COLO829 (cell line): ENCODE results near the gene CCZ1B.
"Not testable (repeated sequence)": the region's sequence is repeated elsewhere in the genome, so short reads cannot be mapped to it uniquely, and the experiment has no call there.

Experiments used
- DNase-seq: peaks from one replicate; pipeline ENCODE4 v3.0.0; 2012; ENCODE audit warnings: low spot score

Gene CCZ1B

DNA sequence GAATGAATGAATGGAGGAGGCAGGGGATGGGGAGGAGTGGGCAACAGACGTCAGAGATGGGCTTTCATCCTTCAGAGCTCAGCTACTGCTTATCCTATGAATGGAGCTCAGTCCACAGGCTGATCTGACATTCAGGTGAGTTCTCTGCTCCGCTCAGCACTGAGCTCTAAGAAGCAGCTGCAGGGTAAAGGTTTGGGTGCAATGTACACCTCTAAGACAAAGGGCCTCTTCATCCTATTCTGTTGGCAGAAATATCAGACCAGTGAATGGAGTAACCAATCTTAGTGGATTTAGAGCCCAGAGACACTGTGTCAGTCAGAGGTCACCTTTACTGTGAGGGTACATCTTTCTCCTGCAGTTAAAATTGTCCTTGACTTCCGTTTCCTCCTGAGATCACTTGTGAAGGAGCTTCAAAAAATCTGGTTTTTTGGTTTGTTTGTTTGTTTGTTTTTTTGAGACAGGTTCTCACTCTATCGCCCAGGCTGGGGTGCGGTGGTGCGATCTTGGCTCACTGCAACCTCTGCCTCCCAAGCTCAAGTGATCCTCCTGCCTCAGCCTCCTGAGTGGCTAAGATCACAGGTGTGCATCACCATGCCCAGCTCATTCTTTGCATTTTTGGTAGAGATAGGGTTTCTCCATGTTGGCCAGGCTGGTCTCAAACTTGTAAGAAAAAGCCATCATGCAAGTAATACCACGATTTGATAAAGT is 5.1 kb upstream of the CCZ1B start:
- DNase-seq: peak; percentile 7

- DNase-seq: not testable (repeated sequence)
Measured at GRCh38 chr7:6830026-6830425, 4.0 kb upstream of the CCZ1B start.

GRCh38 chr7:6829616-6830015 is 3.5 kb upstream of the CCZ1B start:
- not testable (repeated sequence) for DNase-seq

- not testable (repeated sequence) for DNase-seq
Measured at GRCh38 chr7:6827180-6827579, 1.1 kb upstream of the CCZ1B start.

- DNase-seq: not testable (repeated sequence)
Measured at GRCh38 chr7:6825236-6826125, 594 bp downstream of the CCZ1B start.

DNA sequence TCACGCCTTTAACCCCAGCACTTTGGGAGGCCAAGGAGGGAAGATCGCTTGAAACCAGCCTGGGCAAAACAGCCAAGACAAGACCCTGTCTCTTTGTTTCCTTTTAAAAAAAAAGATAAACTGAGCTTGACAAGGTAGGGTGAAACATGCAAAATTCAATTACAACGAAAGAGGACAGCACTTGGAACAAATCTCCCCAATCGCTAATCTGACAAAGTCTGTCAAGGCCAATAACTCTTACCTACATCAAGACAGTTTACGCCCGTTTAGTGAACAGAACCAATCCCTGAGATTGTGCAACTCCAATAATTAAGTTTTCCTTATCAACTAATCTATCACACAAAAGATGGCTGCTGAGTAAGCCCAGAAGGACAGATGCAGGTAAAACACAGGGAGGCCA is 4.5 kb downstream of the CCZ1B start:
- not testable (repeated sequence) for DNase-seq

GRCh38 chr7:6815470-6815869 is 10.6 kb downstream of the CCZ1B start:
- DNase-seq: not testable (repeated sequence)

GRCh38 chr7:6813011-6813410 is 13.1 kb downstream of the CCZ1B start:
- not testable (repeated sequence) for DNase-seq

DNA sequence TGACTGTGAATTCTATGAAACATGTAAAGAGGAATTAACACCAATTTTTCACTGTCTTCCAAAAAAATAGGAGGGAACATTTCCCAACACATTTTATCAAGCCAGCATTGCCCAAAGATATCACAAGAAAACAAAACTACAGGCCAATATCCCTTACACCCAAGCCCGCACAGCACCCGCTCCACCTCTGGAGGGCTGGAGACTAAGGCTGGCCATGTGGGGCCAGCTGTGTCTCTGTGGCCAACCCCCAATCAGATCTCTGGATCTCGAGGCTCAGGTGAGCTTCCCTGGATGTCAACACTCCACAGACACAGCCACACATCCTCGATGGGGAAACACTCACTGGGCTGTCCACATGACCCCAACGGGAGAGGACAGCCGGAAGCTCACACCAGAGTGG is 18.1 kb downstream of the CCZ1B start:
- not testable (repeated sequence) for DNase-seq

- DNase-seq: not testable (repeated sequence)
Measured at GRCh38 chr7:6807393-6807918, 18.6 kb downstream of the CCZ1B start.

GRCh38 chr7:6800331-6800730 is 25.7 kb downstream of the CCZ1B start:
- DNase-seq: not testable (repeated sequence)

GRCh38 chr7:6799887-6800286 is 26.2 kb downstream of the CCZ1B start:
- not testable (repeated sequence) for DNase-seq

- DNase-seq: not testable (repeated sequence)
Measured at GRCh38 chr7:6798047-6798446, 28.0 kb downstream of the CCZ1B start.

DNA sequence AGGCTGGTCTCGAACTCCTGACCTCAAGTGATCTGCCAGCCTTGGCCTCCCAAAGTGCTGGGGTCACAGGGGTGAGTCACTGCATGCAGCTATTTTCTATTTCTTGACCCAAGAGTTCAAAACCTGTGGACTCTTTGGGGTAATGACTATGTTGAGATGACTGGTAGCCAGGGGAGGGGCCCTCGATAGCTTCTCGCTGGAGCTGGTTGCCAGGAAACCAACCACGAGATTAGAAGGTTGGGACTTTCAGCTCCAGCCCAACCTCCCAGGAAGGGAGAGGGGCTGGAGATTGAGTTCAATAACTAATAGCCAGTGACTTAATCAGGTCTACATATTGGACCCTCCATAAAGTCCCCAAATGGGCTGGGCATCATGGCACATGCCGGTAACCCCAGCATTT is 28.9 kb downstream of the CCZ1B start:
- not testable (repeated sequence) for DNase-seq

DNA sequence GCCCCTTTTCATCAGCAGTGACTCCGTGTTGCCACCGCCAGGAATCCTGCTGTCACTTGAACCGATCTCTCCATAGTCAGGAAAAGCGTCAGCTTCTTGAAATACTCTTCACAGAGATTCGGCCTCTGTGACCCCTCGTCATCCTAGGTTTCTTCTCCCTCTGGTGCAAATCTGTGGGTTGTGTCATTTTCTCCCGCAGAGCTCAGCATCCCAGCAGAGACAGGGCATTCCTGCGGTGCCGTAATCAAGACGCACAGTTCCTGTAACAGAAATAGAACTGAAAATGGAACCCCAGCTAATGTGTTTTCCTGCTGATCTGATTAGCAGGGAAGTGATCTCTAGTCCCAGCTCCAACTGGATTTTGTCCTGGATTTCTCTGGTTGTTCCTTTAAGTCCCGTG is 31.8 kb downstream of the CCZ1B start:
- not testable (repeated sequence) for DNase-seq

GRCh38 chr7:6792113-6792872 is 33.8 kb downstream of the CCZ1B start:
- DNase-seq: not testable (repeated sequence)

- not testable (repeated sequence) for DNase-seq
Measured at GRCh38 chr7:6789353-6789752, 36.7 kb downstream of the CCZ1B start.

DNA sequence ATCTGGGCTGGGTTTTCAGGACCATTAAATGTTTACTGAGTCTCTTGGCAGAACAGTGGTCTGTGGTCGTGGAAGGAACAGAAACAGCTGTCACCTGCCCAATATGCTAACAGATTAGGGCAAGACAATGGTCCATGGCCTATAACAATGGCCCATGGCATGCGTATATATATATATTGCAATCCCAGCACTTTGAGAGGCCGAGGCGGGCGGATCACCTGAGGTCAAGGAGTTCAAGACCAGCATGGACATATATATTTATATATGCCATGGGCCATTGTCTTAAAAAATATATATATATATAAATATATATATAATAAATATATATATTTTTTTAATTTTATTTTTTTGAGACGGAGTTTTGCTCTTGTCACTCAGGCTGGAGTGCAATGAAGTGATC is 44.5 kb downstream of the CCZ1B start:
- not testable (repeated sequence) for DNase-seq

DNA sequence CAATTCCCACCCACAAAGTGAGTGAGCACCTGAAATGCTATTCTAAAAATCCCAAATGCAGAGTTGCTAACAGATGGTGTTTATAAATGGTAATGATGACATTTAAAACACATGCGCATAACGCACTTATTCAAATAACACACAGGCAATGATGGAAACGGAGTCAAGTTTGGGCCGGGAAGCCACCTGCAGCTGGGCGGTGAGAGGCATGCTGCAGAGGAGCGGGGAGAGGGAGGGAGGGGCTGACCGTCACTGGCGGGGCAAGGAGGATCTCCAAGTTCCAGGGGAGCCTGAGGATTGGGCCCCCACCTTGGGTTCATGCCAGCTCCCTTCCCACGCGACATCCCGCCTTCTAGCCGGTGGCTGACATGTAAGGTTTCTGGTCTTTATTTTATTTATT is 64.9 kb downstream of the CCZ1B start:
- DNase-seq: not testable (repeated sequence)

DNA sequence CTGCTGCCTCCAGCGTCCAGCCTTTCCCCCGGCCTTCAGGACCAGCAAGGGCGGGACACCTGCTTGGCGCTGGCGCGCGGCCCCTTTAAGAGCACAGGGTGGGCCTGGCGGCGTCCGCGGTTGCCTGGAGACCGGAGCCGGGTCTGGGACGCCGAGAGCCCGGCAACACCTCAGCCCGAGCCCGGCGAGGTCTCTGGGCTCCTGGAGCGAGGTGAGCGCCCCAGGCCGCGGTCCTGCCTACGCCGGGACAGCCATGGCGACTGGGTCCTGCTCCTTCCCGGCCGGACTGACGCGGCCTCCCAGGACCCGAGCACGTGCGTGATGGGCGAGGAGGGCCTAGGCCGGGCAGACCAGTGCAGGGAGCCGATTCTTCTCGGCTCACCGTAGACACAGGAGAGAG is 72.1 kb downstream of the CCZ1B start, which contains the start of gene RSPH10B2:
Gene RSPH10B2 (plus strand): TSS at position 140 of the 400 bp plus-strand sequence. CDS start 3,575 bp downstream, outside the sequence.
- DNase-seq: not testable (repeated sequence)

GRCh38 chr7:6750173-6750572 is 75.9 kb downstream of the CCZ1B start:
- not testable (repeated sequence) for DNase-seq

DNA sequence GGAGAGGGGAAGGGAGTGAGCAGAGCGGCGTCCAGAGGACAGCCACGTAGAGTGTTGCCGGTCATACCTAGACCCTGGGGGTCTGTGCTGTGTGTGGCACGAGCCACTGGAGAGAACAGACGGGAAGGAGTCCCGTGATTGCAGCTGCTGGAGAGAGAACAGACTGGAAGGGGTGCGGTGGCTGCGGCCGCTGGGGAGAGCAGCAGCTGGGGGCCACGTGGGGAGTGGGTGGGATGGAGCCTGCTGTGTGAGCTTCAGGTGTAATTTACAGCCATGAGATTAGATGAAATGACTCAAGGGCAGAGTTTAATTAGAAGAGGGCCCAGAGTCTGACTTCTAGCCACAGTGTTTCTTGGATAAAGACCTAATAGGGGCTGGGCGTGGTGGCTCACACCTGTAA is 76.7 kb downstream of the CCZ1B start:
- not testable (repeated sequence) for DNase-seq
